ENCODE measurements around the gene VWA8.

VWA8 gene

GRCh38 chr13:41708713-41709112 is 252.2 kb downstream of the VWA8 start:
- H3K4me3 ChIP-seq (ENCODE audit: low read depth in 1 of 2, low read length in 2 of 2), result no peak overlapping the region
- no peaks in the 10 kb centered on the region for H3K9me3 ChIP-seq (ENCODE audit: control insufficient read depth in 1 of 2, low read length in 2 of 2)
- no peaks in the 10 kb centered on the region for H3K4me1 ChIP-seq (ENCODE audit: control insufficient read depth in 1 of 2, insufficient read depth in 2 of 2, low read length in 2 of 2)
- H3K36me3 ChIP-seq (ENCODE audit: control insufficient read depth in 1 of 2, insufficient read depth in 2 of 2, low read length in 2 of 2), result no peaks in the 10 kb centered on the region
- no peak overlapping the region for H3K27ac ChIP-seq (ENCODE audit: low read depth, low read length)
- no peak overlapping the region for H3K9ac ChIP-seq (ENCODE audit: low read depth in 1 of 2, low read length in 2 of 2)
- no peaks in the 10 kb centered on the region for H3K27me3 ChIP-seq (ENCODE audit: control insufficient read depth in 1 of 2, insufficient read depth in 2 of 2, low read length in 2 of 2)

GRCh38 chr13:41707194-41707821 is 253.6 kb downstream of the VWA8 start:
- no peak overlapping the region for H3K4me3 ChIP-seq (ENCODE audit: low read depth in 1 of 2, low read length in 2 of 2)
- no peaks in the 10 kb centered on the region for H3K36me3 ChIP-seq (ENCODE audit: control insufficient read depth in 1 of 2, insufficient read depth in 2 of 2, low read length in 2 of 2)
- no peaks in the 10 kb centered on the region for H3K4me1 ChIP-seq (ENCODE audit: control insufficient read depth in 1 of 2, insufficient read depth in 2 of 2, low read length in 2 of 2)
- H3K9me3 ChIP-seq (ENCODE audit: control insufficient read depth in 1 of 2, low read length in 2 of 2), result no peaks in the 10 kb centered on the region
- H3K27me3 ChIP-seq (ENCODE audit: control insufficient read depth in 1 of 2, insufficient read depth in 2 of 2, low read length in 2 of 2), result no peaks in the 10 kb centered on the region
- no peak overlapping the region for H3K9ac ChIP-seq (ENCODE audit: low read depth in 1 of 2, low read length in 2 of 2)
- H3K27ac ChIP-seq (ENCODE audit: low read depth, low read length), result no peak overlapping the region

DNA sequence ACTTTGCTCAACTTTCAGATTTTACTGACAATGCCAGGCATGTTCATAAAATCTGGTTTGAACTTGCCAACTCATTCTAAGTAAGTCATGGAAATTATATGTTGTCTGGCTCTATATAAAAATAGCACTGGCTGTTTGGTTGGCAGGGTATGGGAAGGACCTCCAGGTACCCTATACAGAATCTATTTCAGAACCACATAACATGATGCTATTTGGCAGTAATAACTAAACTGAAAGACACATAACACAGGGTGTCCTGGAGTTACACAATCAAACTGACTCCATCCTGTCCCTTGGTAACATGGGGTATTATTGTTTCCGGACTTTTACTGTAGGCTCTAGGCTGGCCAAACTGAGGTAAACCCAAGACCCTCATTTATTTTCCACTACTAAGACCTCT is 254.8 kb downstream of the VWA8 start:
- no peak overlapping the region for H3K4me3 ChIP-seq (ENCODE audit: low read depth in 1 of 2, low read length in 2 of 2)
- H3K9ac ChIP-seq (ENCODE audit: low read depth in 1 of 2, low read length in 2 of 2), result no peak overlapping the region
- H3K9me3 ChIP-seq (ENCODE audit: control insufficient read depth in 1 of 2, low read length in 2 of 2), result no peaks in the 10 kb centered on the region
- H3K36me3 ChIP-seq (ENCODE audit: control insufficient read depth in 1 of 2, insufficient read depth in 2 of 2, low read length in 2 of 2), result no peaks in the 10 kb centered on the region
- no peaks in the 10 kb centered on the region for H3K4me1 ChIP-seq (ENCODE audit: control insufficient read depth in 1 of 2, insufficient read depth in 2 of 2, low read length in 2 of 2)
- H3K27me3 ChIP-seq (ENCODE audit: control insufficient read depth in 1 of 2, insufficient read depth in 2 of 2, low read length in 2 of 2), result no peaks in the 10 kb centered on the region
- H3K27ac ChIP-seq (ENCODE audit: low read depth, low read length), result no peak overlapping the region

- H3K27ac ChIP-seq (ENCODE audit: low read depth, low read length), result no peak overlapping the region
- no peaks in the 10 kb centered on the region for H3K9me3 ChIP-seq (ENCODE audit: control insufficient read depth in 1 of 2, low read length in 2 of 2)
- H3K9ac ChIP-seq (ENCODE audit: low read depth in 1 of 2, low read length in 2 of 2), result no peak overlapping the region
- H3K4me1 ChIP-seq (ENCODE audit: control insufficient read depth in 1 of 2, insufficient read depth in 2 of 2, low read length in 2 of 2), result peaks cover 0 to 6% of the 10 kb centered on the region in 2 donors
- no peak overlapping the region for H3K4me3 ChIP-seq (ENCODE audit: low read depth in 1 of 2, low read length in 2 of 2)
- H3K36me3 ChIP-seq (ENCODE audit: control insufficient read depth in 1 of 2, insufficient read depth in 2 of 2, low read length in 2 of 2), result peaks cover 5 to 11% of the 10 kb centered on the region in 2 donors
- no peaks in the 10 kb centered on the region for H3K27me3 ChIP-seq (ENCODE audit: control insufficient read depth in 1 of 2, insufficient read depth in 2 of 2, low read length in 2 of 2)
These were observed 258.4 kb downstream of the VWA8 start for GRCh38 chr13:41702540-41702939.

DNA sequence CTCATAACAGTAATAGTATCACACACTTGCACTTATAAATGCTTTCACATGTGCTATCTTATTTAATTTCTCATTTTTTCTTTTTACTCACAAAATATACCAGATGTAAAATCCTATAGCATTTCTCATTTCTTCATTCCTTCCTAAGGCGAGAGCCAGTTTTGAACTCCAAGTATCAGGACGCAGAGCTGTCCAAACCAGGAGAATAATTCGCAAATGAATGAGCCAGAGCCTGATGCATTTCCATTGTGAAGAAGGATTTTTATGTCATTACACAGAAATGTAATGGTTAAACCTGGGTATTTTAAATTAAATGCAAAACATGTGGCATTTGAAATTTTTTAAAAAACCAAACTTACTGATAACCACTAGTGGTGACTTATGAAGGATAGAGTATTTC is 259.2 kb downstream of the VWA8 start:
- Histone ChIP-seq H3K36me3 (ENCODE audit: control insufficient read depth in 1 of 2, insufficient read depth in 2 of 2, low read length in 2 of 2) (peaks cover 5 to 11% of the 10 kb centered on the region in 2 donors), H3K4me1 (ENCODE audit: control insufficient read depth in 1 of 2, insufficient read depth in 2 of 2, low read length in 2 of 2) (peaks cover 0 to 6% of the 10 kb centered on the region in 2 donors), H3K4me3 (ENCODE audit: low read depth in 1 of 2, low read length in 2 of 2) (no peak overlapping the region), H3K9ac (ENCODE audit: low read depth in 1 of 2, low read length in 2 of 2) (no peak overlapping the region), H3K9me3 (ENCODE audit: control insufficient read depth in 1 of 2, low read length in 2 of 2) (no peaks in the 10 kb centered on the region), H3K27ac (ENCODE audit: low read depth, low read length) (no peak overlapping the region), H3K27me3 (ENCODE audit: control insufficient read depth in 1 of 2, insufficient read depth in 2 of 2, low read length in 2 of 2) (no peaks in the 10 kb centered on the region)

GRCh38 chr13:41700790-41701310 is 260.1 kb downstream of the VWA8 start:
- Histone ChIP-seq H3K9ac (ENCODE audit: low read depth in 1 of 2, low read length in 2 of 2) (no peak overlapping the region), H3K9me3 (ENCODE audit: control insufficient read depth in 1 of 2, low read length in 2 of 2) (no peaks in the 10 kb centered on the region), H3K27ac (ENCODE audit: low read depth, low read length) (no peak overlapping the region), H3K27me3 (ENCODE audit: control insufficient read depth in 1 of 2, insufficient read depth in 2 of 2, low read length in 2 of 2) (no peaks in the 10 kb centered on the region), H3K36me3 (ENCODE audit: control insufficient read depth in 1 of 2, insufficient read depth in 2 of 2, low read length in 2 of 2) (peaks cover 5 to 11% of the 10 kb centered on the region in 2 donors), H3K4me3 (ENCODE audit: low read depth in 1 of 2, low read length in 2 of 2) (no peak overlapping the region), H3K4me1 (ENCODE audit: control insufficient read depth in 1 of 2, insufficient read depth in 2 of 2, low read length in 2 of 2) (peaks cover 0 to 6% of the 10 kb centered on the region in 2 donors)

DNA sequence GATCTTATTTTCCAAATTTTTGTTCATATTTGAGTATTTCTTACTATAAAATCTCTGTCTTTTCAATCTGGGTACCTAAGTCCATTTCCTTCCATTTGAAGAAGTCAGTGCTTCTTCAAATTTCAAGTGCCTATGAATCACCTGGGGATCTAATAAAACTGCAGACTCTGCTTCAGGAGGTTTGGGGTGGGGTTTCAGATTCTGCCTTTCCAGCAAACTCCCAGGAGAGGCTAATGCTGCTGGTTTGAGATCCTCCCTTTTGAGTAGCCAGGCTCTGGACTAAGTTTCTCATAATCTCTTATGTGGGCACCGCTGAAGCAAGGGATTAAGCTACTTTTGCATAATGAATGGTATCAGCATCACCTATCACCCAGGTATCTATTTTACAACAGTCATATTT is 261.1 kb downstream of the VWA8 start:
- Histone ChIP-seq H3K4me1 (ENCODE audit: control insufficient read depth in 1 of 2, insufficient read depth in 2 of 2, low read length in 2 of 2) (peaks cover 0 to 6% of the 10 kb centered on the region in 2 donors), H3K4me3 (ENCODE audit: low read depth in 1 of 2, low read length in 2 of 2) (no peak overlapping the region), H3K27ac (ENCODE audit: low read depth, low read length) (no peak overlapping the region), H3K9ac (ENCODE audit: low read depth in 1 of 2, low read length in 2 of 2) (no peak overlapping the region), H3K9me3 (ENCODE audit: control insufficient read depth in 1 of 2, low read length in 2 of 2) (no peaks in the 10 kb centered on the region), H3K27me3 (ENCODE audit: control insufficient read depth in 1 of 2, insufficient read depth in 2 of 2, low read length in 2 of 2) (no peaks in the 10 kb centered on the region), H3K36me3 (ENCODE audit: control insufficient read depth in 1 of 2, insufficient read depth in 2 of 2, low read length in 2 of 2) (peaks cover 5 to 11% of the 10 kb centered on the region in 2 donors)

GRCh38 chr13:41697578-41697977 is 263.3 kb downstream of the VWA8 start:
- no peaks in the 10 kb centered on the region for H3K27me3 ChIP-seq (ENCODE audit: control insufficient read depth in 1 of 2, insufficient read depth in 2 of 2, low read length in 2 of 2)
- no peak overlapping the region for H3K27ac ChIP-seq (ENCODE audit: low read depth, low read length)
- no peak overlapping the region for H3K4me3 ChIP-seq (ENCODE audit: low read depth in 1 of 2, low read length in 2 of 2)
- no peak overlapping the region for H3K9ac ChIP-seq (ENCODE audit: low read depth in 1 of 2, low read length in 2 of 2)
- no peaks in the 10 kb centered on the region for H3K9me3 ChIP-seq (ENCODE audit: control insufficient read depth in 1 of 2, low read length in 2 of 2)
- H3K4me1 ChIP-seq (ENCODE audit: control insufficient read depth in 1 of 2, insufficient read depth in 2 of 2, low read length in 2 of 2), result peaks cover 0 to 6% of the 10 kb centered on the region in 2 donors
- H3K36me3 ChIP-seq (ENCODE audit: control insufficient read depth in 1 of 2, insufficient read depth in 2 of 2, low read length in 2 of 2), result peaks cover 5 to 11% of the 10 kb centered on the region in 2 donors

GRCh38 chr13:41696163-41697003 is 264.5 kb downstream of the VWA8 start:
- H3K27me3 ChIP-seq (ENCODE audit: control insufficient read depth in 1 of 2, insufficient read depth in 2 of 2, low read length in 2 of 2), result no peaks in the 10 kb centered on the region

DNA sequence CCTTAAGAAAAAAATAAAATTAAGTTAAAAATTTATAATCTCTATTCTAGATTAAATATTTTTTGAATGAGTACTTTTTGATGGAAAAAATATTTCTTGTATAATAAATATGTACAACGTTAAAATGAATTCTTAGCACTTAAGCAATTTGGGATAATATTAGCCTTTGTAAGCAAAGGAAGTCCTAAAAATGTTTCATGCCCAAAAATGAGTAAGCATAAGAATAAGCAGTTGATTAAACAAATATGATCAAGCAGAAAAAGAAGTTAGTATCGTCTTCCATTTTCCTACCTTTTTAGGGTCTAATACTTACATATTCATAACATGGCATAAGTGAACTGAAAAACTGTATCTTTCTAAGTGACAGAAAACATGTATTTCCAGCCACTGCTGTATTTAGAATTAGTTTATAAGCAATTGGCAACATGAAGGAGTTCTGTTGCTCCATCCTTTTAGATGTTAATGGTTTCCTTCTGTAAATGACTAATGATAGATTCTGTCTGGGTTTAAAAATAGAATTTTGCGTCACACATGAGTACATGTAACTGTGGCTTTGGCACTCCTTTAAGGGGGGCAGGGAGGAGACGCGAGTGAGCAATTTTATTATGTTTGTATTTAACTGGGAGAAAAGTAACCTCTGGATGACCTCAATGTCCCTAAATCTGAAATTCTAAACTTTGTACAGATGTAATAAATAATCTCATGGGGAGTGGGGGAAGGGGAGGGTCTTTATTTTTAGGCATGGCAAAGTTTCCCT is 266.2 kb downstream of the VWA8 start:
- Histone ChIP-seq H3K9me3 (ENCODE audit: control insufficient read depth in 1 of 2, low read length in 2 of 2) (no peaks in the 10 kb centered on the region), H3K27ac (ENCODE audit: low read depth, low read length) (no peak overlapping the region), H3K27me3 (ENCODE audit: control insufficient read depth in 1 of 2, insufficient read depth in 2 of 2, low read length in 2 of 2) (no peaks in the 10 kb centered on the region), H3K4me3 (ENCODE audit: low read depth in 1 of 2, low read length in 2 of 2) (no peak overlapping the region), H3K36me3 (ENCODE audit: control insufficient read depth in 1 of 2, insufficient read depth in 2 of 2, low read length in 2 of 2) (peaks cover 10 to 18% of the 10 kb centered on the region in 2 donors), H3K4me1 (ENCODE audit: control insufficient read depth in 1 of 2, insufficient read depth in 2 of 2, low read length in 2 of 2) (no peaks in the 10 kb centered on the region), H3K9ac (ENCODE audit: low read depth in 1 of 2, low read length in 2 of 2) (no peak overlapping the region)

More at GRCh38 chr13:41696163-41697003, 264.5 kb downstream of the VWA8 start:
- H3K4me3 ChIP-seq (ENCODE audit: low read depth in 1 of 2, low read length in 2 of 2), result no peak overlapping the region
- peaks cover 0 to 6% of the 10 kb centered on the region in 2 donors for H3K4me1 ChIP-seq (ENCODE audit: control insufficient read depth in 1 of 2, insufficient read depth in 2 of 2, low read length in 2 of 2)
- H3K9me3 ChIP-seq (ENCODE audit: control insufficient read depth in 1 of 2, low read length in 2 of 2), result no peaks in the 10 kb centered on the region
- no peak overlapping the region for H3K9ac ChIP-seq (ENCODE audit: low read depth in 1 of 2, low read length in 2 of 2)
- H3K36me3 ChIP-seq (ENCODE audit: control insufficient read depth in 1 of 2, insufficient read depth in 2 of 2, low read length in 2 of 2), result peaks cover 5 to 11% of the 10 kb centered on the region in 2 donors
- H3K27ac ChIP-seq (ENCODE audit: low read depth, low read length), result no peak overlapping the region

Measured in duodenal mucosa (tissue), 2 donors.